Islet precursor cell (in vitro differentiated cells): ENCODE results near the gene PRPS1L1.

ENCODE experiments used
- DNase-seq: peaks from one replicate; pipeline ENCODE4 v3.0.0-alpha.2; 2018

Gene PRPS1L1

DNA sequence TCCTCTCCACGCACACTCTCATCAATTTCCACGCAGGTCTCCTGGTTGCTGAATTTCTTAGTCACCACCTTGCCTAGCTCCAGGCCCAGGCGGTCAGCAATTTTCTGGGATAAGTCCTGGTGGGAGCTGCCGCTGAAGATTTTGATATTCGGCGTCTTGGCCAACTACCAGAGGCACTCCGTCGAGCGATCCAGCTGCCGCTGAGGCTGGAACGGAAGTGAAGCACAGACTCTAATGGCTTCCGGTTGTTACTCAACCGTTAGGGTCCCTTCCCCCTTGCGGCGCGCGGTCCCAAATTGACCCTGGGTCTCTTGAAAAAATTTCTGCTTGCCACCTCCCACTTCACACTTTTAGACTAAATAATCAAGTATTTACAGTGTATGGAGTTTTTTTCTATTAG is at the start of gene PRPS1L1:
Gene PRPS1L1, minus strand, starts transcription at position 219 of the 400 bp plus-strand sequence.
- DNase-seq: no peak

DNA sequence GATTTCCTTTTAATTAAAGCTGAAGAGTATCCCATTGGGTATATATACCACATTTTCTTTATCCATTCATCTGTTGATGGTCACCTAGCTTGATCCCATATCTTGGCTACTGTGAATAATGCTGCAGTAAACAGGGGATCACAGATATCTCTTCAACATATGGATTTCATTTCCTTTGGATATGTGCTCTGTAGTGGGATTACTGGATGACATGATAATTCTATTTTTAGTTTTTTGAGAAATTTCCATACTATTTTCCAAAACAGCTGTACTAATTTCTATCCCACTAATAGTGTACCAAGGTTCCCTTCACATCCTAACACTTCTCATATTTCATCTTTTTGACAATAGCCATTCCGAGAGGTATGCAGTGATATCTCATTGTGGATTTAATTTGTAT is 48.8 kb upstream of the PRPS1L1 start:
- no peak for DNase-seq

DNA sequence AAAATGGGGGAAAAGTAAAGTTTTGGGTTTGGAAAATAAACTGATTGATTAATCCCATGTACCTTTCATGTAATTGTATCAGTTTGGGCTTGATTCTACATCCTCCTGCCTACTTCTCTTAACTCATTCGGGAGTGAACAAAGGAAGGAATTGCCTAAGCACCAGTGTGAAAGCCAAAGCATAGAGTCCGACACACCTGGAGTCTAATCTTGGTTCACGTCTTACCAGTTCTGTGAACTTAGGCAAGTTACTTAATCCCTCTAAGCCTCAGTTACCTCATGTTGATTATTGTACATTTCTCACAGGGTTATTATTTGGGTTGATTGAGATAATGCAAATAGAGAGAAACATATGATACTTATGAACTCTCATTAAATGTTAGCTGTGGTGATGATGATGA is 41.1 kb upstream of the PRPS1L1 start:
- no peak for DNase-seq

DNA sequence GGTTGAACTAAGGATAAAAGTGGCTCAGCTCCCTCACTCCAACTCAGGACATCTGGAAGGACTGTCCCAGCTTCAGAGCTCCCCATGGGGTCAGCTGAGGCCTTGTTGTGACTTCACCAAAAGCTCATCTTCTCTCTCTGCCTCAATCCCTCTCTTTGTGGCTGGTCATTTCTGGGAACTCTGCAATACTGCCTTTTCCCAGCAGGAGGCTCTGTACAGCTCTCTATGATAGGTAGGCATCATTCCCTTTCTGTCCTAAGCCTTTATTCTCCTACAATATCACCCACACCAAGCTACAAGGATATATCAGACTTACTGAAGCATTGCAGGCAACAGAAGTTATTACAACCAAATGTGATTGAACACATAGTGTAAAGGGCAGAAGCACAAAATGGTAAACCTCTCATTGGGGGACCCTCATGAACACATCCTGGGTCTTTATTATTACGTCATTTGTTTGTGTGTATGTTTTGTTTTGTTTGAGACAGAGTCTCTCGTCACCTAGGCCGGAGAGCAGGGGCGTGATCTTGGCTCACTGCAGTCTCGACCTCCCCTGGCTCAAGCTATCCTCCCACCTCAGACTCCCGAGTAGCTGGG is 36.7 kb upstream of the PRPS1L1 start:
- DNase-seq: peak; percentile 69

DNA sequence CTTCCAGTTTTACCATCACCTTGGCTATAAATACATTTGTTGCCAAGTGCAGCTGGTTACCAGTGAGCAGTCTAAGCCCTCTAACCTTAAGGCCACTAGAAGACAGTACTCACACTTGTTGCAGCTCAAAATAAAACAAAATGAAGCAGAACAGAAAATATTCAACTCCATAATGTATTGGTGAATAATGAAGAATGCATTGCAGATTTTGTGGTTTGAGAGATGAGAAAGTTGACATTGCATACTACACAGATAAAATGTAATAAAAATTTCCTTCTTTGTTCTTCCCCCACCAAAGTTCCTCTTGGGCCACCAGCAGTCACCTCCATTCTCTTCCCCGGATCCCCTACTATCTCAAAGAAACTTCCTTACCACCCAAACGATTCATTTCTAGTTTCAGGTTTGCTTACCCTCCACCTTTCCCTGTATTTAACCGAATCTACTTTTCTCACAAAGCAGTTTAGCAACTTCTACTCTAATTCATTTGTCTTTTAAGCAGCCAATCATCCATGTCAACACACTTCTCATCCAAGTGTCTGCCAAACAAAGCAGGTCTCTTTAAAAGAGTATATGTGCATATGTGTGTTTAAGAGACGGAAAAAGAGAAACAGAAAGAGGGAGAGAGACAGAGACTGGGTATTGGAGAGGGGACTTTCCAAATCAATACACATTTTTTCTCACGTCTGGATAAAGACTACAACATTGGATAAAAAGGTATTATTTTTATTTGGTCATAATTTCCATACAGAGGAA is 35.7 kb upstream of the PRPS1L1 start:
- DNase-seq: no peak

DNA sequence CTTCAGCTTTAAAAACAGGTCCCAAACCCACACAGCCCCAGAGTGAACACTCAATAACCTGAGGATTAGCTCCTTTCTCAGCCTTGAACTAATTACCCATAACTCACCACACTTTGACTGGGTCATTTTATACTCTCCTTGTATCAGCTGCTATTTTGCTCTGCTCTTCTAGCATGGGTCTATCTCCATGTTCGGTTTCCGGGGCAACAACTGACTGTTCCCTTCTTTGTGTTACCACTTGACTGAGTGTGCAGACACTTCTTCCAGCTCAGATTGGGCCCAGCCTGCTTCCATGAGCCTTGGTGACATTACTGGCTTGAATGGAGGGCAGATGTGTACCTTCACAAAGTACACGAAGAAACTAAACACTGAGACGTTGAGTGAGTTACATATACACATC is 31.5 kb upstream of the PRPS1L1 start:
- no peak for DNase-seq

DNA sequence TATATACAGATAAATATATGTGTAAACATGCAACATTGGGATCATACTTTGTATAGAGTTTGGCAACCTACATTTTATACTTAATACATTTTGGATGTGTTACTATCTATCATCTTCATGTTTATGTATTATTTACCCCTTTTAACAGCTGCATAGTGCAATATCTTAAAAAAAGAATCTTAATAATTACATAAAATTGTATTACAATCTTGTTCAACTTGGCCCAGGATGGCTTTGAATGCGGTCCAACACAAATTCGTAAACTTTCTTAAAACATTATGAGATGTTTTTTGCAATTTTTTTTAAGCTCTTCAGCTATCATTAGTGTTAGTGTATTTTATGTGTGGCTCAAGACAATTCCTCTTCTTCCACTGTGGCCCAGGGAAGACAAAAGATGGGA is 26.3 kb upstream of the PRPS1L1 start:
- DNase-seq: no peak

DNA sequence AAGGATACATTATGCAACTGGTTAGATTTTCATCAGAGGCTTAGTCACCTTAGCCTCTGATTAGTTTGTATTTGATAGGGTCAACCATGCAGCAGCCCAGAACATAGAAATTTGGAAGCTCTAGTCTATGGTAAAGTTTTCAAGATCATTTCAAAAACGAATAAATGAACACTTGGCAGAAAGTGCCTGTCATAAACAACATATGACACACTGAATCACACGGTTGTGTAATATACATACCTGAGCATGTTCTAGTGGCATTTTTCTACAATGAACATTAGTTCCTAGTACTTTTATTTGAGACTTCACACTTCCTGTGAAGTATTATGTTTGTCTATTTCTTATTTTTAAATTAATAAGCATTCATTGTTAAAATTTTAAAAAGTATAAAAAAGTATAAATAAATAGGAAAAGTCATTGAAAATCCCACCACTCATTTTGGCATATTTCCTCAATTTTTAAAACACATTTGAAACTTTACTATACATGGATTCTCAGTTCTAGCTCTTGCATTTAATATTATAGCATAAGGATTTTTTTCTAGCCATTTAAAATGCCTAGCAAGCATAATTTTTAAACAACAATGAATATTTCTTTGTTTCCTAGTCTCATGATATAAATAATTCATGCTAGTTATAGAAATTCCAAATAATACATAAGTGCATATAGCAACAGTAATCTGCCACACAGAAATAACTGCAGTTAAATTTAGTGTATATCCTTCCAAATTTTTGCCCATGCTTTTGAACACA is 25.7 kb upstream of the PRPS1L1 start:
- no peak for DNase-seq

DNA sequence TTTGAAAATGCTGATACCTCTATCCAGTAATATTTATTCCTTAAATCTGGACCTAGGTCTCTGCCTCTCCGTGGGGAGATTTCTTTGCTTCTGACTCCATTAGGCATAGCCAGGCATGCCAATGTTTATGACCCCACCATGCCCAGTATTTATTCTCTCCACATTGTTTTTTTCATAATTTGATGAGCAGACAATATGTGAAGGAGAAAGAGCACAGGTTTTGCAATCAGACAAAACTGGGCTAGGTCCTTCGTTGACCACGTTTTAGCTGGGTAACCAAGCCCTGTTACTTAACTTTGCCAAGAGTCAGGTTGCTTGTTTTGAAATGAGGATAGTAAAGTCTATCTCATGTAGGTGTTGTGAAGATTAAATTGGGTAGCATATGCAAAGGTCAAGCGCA is 21.6 kb upstream of the PRPS1L1 start:
- no peak for DNase-seq

DNA sequence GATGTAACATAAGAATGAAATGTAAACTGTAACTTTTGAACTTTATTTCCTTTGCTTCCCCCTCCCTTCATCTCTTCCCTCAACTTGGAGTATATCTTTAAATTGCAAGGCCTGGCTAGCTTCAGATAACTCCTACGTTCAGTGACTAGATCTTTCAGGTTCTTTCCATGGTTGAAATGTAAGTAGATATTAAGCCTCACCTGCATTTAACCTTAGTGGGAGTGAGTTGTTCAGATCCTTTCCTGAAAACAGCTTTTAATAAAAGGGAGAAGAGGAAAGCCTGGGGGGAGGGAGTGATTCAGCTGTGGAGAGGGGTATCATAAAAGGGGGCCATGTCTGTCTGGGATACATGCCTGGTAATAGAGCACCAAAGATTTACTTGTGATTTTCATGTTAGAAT is 19.0 kb upstream of the PRPS1L1 start:
- no peak for DNase-seq

DNA sequence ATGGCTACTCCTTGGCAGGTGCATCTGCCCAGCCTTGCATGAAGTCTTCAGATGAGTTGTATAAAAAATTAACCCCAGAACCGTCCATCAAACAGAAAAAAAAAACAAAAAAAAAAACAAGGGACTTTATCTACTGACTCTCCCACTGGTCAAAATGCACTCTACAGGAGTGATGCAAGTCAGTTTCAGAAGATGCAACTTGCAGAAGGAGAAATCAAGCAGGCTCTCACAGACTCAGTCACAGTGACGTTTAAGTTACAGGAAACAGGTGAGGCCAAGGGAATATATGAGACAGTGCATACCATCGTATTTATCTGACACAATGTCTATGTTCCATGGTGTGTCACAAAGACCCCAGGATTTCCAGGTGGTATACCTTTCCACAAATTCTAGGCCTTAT is 17.5 kb upstream of the PRPS1L1 start:
- DNase-seq: no peak

DNA sequence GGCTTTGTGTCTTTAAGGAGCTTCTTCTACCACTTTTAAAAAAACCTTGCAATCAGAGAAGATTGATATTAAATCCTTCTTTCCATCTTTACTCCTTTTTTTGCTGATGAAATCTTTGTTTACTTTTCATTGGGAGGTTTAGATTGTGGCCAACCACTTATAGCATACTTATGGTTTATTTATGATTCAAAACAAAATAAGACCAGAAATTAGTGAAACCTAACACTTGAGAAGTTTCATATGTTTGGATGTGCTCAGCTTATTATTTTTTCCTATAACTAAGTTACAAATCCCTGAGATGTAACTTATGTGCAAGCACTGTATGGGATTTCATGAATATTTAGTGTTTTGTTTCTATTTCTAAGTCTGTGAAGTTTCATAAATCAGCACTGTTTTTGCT is 13.5 kb upstream of the PRPS1L1 start:
- DNase-seq: no peak

DNA sequence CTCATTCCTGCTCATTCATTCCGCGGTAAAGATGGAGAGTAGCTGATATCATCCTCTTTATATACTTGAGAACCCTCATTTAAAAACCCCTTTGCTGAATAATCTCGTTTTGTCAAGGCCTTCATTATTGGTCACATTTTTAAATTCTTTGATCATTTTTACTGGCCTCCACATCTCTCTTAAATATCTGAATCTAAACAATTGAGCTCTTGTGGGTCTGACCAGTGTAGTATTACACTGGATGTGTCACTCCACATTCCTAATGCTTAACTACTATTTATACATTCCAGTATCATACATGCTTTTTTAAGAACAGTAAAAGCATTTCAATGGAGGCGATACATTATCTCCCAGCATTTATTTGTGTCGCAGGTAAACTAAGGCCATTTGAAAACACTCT is 12.6 kb upstream of the PRPS1L1 start:
- DNase-seq: no peak

DNA sequence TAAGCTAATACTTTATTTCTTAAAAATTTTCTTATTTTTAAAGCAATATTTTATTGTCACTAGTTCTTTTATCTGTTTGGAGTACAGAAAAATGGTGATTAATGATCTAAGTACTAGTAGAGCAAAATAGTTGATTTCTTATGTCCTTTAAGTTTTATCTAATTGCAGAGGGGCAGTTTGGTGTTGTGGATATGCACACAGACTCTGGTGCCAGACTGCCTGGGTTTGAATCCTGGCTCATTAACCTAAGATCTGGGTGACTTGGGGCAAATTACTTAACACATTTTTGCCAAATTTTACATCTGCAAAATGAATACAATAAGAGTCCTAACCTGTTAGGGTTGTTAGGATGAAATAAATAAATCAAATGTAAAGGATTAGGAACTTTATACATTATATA is 10.7 kb upstream of the PRPS1L1 start:
- DNase-seq: no peak

DNA sequence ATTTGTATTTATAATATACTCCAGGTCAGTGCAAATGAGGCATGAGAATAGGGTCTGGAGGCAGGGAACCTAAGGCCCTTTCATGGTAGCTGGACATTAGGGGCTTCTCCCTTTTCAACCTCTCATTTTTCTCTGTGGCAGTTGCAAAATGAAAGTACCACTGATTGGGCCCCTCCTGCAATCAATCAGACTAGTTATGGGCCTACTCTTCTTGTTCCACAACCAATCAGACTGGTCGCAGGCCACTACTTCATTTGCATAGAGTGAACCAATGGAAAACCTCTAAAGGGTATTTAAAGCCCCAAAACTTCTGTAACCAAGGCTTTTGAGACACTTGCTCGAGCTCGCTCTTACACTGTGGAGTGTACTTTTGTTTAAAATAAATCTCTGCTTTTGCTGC is 10.0 kb upstream of the PRPS1L1 start:
- DNase-seq: no peak

DNA sequence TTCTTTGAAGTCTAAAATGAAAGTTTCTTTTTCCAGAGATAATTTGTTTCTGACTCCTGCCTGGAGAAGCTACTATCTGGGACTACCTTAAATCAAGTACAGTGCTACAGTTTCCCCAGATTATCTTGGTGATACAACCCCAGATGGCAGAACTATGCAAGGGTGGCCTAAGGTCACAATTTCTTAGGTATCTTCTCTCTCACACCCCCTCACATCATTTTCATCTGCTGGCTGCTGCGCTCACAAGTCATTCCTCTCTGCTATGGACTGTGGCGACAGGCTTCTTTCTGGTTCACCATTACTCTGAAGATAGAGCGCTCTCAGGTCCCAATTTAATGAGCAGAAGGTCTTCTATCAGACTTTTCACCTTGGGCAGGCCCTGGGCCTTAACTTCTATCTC is 9.1 kb upstream of the PRPS1L1 start:
- no peak for DNase-seq

DNA sequence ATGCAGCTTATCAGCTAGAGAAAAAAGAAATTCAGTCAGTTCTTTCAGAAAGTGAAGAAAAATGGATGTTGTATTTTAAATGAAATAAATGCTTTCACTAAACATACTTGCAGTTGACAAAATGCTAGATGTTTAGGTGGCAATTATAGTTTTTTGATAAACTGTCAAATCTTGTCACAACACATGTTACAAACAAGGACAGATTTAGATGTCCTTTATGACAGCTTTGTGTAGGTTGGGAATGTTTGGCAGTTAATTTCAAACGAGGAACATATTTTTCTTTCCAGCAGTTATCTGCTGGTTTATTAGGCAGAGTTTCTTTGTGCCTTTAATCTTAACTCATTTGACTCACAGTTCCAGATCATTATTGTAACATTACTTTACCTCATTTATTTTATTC is 3.1 kb upstream of the PRPS1L1 start:
- no peak for DNase-seq

DNA sequence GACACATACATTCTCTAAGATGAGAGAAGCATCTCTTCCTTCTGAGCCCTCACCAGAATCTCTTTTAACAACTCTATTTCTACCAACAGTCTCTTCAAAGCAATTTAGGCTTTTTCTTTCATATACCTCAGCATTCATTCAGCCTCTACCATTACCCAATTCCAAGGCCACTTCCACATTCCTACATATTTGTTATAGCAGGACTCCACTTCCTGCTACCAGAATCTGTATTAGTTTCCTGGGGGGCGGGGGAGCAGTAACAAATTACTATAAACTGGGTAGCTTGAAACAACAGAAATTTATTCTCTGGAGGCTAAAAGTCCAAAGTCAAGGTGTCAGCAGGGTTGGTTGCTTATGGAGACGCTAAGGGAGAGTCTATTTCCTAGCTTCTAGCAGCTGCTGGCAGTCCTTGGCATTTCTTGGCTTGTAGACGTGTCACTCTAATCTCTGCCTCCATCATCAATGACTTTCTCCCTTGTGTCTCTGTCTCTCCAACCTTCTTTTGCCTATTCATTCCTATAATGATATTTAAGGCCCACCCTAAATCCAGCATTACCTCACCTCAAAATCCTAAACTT is 7.4 kb downstream of the PRPS1L1 start:
- no peak for DNase-seq

DNA sequence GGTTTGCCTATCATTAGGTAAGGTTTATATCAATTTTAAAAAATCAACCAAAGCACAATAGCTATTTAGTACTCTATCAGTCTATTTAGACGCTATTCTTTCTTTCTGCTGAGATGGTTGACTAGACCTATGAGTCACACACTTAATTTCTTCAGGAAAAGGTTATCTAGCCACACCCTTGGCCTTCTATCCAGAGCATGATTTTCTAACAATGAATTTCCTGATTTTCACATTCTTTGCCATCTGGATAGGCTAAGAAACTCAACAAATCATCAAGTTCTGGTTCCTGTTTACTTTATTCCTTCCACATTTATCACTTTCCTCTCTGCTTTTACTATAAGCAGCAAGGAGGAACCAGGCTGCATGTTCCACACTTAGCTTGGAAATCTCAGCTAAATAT is 8.1 kb downstream of the PRPS1L1 start:
- no peak for DNase-seq

DNA sequence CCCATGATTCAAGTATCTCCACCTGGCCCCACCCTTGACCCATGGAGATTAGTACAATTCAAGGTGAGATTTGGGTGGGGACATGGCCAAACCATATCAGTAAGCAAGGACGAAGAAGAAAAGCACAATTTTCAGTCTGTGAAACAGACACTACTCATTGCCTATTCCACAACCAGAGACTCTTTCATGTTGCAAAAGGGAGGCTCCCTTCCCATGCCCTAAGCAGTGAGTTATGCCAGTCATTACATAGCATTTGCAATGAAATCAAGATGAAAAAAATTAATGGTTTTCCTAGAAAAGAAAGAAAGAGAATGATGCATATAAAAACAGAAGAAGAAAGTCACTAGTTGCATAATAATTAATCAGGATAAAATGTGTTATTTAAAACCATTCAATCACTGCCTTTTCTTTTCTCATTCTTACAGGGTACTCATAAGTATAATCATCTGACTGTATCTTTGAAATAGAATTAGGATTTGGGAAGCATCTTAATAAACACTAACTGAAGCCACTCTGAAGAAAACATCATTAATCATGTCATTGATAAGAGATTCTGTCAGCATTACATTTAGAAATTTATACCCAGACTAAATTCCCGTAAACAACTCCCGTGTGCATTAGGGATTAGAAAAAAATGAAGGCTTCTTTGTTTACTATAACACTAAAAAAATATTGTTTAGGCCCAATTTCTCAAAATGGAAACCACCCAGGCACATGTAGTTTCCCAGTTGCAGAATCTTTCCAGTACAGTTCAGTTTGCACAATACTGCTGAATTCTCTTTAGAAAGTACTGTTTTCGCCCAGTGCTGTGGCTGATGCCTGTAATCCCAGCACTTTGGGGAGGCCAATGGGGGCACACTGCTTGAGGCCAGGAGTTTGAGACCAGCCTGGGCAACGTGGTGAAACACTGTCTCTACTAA is 9.1 kb downstream of the PRPS1L1 start:
- no peak for DNase-seq

DNA sequence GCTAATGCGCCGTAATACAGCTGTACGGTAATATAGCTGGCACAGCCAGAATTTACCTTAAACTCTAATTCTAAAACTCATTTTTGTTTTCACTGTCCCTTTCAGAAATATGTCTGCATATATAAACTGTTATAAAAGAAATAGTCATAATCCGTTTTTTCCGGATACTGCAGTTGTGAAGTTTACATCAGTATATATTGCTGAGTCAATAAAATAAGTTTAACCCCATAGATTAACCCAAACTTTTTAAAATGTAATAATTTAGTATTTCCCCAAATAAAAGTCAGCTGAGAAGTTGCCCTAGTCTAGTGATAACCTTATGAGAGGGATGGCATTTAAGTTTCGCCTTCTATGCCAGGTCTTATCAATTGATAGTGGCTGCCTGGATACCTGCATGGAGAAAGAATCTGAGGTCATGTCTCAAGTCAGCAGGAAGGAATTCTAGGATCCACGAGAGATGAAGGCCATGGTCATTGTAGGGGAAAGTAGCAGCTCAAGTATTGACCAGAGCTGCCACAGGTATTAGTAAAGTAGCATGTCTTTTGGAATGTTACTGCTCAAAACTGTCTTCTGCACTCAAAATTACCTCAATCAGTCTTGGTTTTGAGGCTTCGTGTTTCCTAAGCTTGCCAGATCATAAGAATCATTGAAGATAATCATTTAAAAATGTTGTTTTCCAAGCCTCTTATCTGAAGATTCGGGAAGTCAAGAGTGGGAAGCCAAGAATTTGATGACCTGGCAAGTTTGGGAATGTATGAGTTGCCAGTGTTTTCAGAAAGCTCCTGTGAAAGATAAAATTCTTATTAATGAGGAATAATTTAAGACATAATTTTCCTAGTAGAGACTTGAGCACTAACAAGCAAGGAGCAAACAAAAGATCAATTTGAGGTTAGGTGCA is 10.8 kb downstream of the PRPS1L1 start:
- DNase-seq: no peak

DNA sequence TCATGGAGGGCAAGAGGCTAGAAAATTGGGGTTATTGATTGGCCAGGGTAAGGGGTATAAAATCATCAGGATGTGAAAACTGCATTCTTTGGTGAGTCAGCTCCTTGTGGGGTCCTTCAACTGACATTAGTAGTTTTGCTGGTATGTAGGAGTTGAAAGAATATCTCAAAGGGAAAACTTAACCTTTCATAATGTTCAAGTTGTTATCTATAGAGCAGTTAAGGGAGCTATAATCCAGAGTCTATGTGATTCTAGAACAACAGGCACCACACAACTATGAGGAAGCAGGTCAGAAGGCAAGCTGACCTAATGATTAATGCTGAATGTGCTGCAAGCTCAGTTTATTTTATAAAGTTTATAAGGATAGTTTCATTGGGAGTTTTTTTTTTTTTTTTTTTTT is 13.7 kb downstream of the PRPS1L1 start:
- no peak for DNase-seq
